Gastroesophageal sphincter (tissue), 4 donors: Measurements from ENCODE around the gene PPFIA1. TPM values are rescaled to one million over a fixed set of nuclear protein-coding genes. Genes with fewer than 3 reads are reported as not detected.
"Not testable (repeated sequence)": the region's sequence is repeated elsewhere in the genome, so short reads cannot be mapped to it uniquely, and the experiment has no call there.

ENCODE experiments used
- ATAC-seq: fragments of 150-250 bp; one replicate; pipeline ENCODE4 v1.9.1; 2016; ENCODE audit warnings: mild to moderate bottlenecking, moderate library complexity
- H3K27ac ChIP-seq, 4 donors: fragments of 200-600 bp; sonication (generic) in 3 of 4; 1 replicate in 3 of 4; 2 replicates in 1 of 4; pipeline ENCODE4 v1.5.1; 2016 to 2019
- H3K27me3 ChIP-seq: fragments of 200-600 bp; sonication (generic); one replicate; pipeline ENCODE4 v1.5.1; 2019
- H3K36me3 ChIP-seq, 2 donors: fragments of 200-600 bp; sonication (generic); one replicate each; pipeline ENCODE4 v1.5.1; 2019; ENCODE audit warnings: control low read depth in 1 of 2
- H3K4me1 ChIP-seq, 3 donors: fragments of 200-600 bp; sonication (generic); 1 replicate in 2 of 3; 2 replicates in 1 of 3; pipeline ENCODE4 v1.5.1; 2016 to 2019; ENCODE audit warnings: control low read depth in 2 of 3
- H3K4me3 ChIP-seq, 2 donors: fragments of 200-600 bp; sonication (generic); one replicate each; pipeline ENCODE4 v1.5.1; 2019; ENCODE audit warnings: mild to moderate bottlenecking in 1 of 2, moderate library complexity in 1 of 2
- H3K9me3 ChIP-seq, 3 donors: fragments of 200-600 bp; sonication (generic); one replicate each; pipeline ENCODE4 v1.5.1; 2017 to 2019; ENCODE audit warnings: control low read depth in 2 of 3
- EP300 ChIP-seq: sonication (generic); formaldehyde crosslinking; IDR thresholded peaks from one replicate; pipeline ENCODE4 v1.6.1; 2017; ENCODE audit warnings: antibody characterized with exemption, mild to moderate bottlenecking
- POLR2A ChIP-seq, 2 donors: fragments of 450-650 bp; IDR thresholded peaks; one replicate each; pipeline ENCODE4 v1.6.1; 2017; ENCODE audit warnings: antibody characterized with exemption in 2 of 2, mild to moderate bottlenecking in 2 of 2, moderate library complexity in 1 of 2
- POLR2AphosphoS5 ChIP-seq: sonication (generic); formaldehyde crosslinking; IDR thresholded peaks from one replicate; pipeline ENCODE4 v1.6.1; 2017; ENCODE audit warnings: antibody characterized with exemption
- WGBS, 2 donors: methylation state at CpG; one replicate each; pipeline ENCODE4 v1.1.5; 2018; ENCODE audit warnings: low coverage in 1 of 2; 5-methylcytosine and 5-hydroxymethylcytosine counted together
- total RNA-seq, 4 donors: library from RNA; depleted of rRNA; stranded (reverse); fragments of >200 nt; gene quantifications; one replicate each; pipeline ENCODE4 v1.1.0, GENCODE V29; 2016
- TF ChIP-seq, protein P1 (sequence below), 4 experiments: fragments of 200-600 bp in 2 of 4; fragments of 450-650 bp in 2 of 4; sonication (generic) in 1 of 4; IDR thresholded peaks; one replicate each; pipeline ENCODE4 v1.5.1; 2017 to 2019; ENCODE audit warnings: antibody characterized with exemption in 4 of 4, mild to moderate bottlenecking in 2 of 4, moderate library complexity in 2 of 4

Gene PPFIA1
- total RNA-seq, 4 donors from 2014 or later = 54.3 to 68.8 (median 61.5) TPM

DNA sequence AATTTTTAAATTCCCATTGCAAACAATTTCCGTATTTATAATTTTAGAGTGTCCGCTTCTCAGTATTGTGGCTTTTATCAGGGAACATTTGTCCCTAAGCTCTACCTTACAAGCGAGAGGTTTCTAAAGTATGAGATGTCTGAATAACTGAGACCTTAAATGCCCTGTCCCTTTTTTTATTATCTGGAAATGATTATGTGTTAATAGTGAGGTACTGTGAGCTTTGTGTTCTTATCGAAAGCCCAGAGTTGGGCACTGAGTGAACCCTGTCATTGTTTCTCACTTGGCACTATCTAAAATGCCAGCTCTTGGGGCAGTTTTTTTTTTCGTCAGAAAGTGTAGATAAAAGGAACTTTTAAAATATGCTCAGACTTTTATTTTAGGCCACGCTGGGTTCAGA, 137.3 kb downstream of the PPFIA1 start:
- ATAC-seq = no peak
- Histone ChIP-seq H3K4me1 (peaks cover 0 to 12% (median 0%) of the 10 kb centered on the region in 3 donors), H3K27me3 (no peaks in the 10 kb centered on the region), H3K4me3 (no peak overlapping the region), H3K9me3 (no peaks in the 10 kb centered on the region), H3K27ac (no peak overlapping the region), H3K36me3 (peaks cover 0 to 75% of the 10 kb centered on the region in 2 donors)
- WGBS, 2 donors = 80 to 90% methylated on average over 6 of the region's 6 CpGs
- TF ChIP-seq, protein P1, sequence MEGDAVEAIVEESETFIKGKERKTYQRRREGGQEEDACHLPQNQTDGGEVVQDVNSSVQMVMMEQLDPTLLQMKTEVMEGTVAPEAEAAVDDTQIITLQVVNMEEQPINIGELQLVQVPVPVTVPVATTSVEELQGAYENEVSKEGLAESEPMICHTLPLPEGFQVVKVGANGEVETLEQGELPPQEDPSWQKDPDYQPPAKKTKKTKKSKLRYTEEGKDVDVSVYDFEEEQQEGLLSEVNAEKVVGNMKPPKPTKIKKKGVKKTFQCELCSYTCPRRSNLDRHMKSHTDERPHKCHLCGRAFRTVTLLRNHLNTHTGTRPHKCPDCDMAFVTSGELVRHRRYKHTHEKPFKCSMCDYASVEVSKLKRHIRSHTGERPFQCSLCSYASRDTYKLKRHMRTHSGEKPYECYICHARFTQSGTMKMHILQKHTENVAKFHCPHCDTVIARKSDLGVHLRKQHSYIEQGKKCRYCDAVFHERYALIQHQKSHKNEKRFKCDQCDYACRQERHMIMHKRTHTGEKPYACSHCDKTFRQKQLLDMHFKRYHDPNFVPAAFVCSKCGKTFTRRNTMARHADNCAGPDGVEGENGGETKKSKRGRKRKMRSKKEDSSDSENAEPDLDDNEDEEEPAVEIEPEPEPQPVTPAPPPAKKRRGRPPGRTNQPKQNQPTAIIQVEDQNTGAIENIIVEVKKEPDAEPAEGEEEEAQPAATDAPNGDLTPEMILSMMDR (IDR thresholded peaks at IDR 0.05) = no peak
- no peak for TF ChIP-seq POLR2A (IDR thresholded peaks at IDR 0.05)
- TF ChIP-seq POLR2AphosphoS5 = no peak
- TF ChIP-seq EP300 = no peak

DNA sequence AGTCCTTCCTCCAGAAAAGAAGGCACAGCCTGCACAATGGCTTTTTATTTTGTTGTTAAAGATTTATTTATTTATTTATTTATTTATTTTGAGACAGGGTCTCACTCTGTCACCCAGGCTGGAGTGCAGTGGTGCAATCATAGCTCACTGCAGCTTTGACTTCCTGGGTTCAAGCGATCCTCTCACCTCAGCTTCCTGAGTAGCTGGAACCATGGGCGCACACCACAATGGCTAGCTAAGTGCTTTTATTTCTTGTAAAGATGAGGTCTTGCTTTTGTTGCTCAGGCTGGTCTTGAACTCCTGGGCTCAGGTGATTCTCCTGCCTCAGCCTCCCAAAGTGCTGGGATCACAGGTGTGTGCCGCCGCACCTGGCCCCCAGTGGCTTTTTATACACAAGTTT, 137.8 kb downstream of the PPFIA1 start:
- H3K27ac ChIP-seq, ATAC-seq, H3K9me3 ChIP-seq, H3K27me3 ChIP-seq, H3K4me3 ChIP-seq: not testable (repeated sequence)
- WGBS, 2 donors = 93 to 100% methylated on average over 1 to 4 of the region's 4 CpGs
- H3K4me1 ChIP-seq = peaks cover 0 to 10% (median 0%) of the 10 kb centered on the region in 3 donors
- peaks cover 0 to 80% of the 10 kb centered on the region in 2 donors for H3K36me3 ChIP-seq

GRCh38 chr11:70409437-70409836, 138.9 kb downstream of the PPFIA1 start:
- peaks cover 0 to 3% (median 0%) of the 10 kb centered on the region in 3 donors for H3K4me1 ChIP-seq
- H3K27ac ChIP-seq = no peak overlapping the region
- H3K36me3 ChIP-seq = peaks cover 0 to 91% of the 10 kb centered on the region in 2 donors
- WGBS, 2 donors = 77 to 78% methylated on average over 5 to 10 of the region's 10 CpGs
- no peak for TF ChIP-seq POLR2AphosphoS5
- no peak for TF ChIP-seq EP300
- TF ChIP-seq POLR2A (IDR thresholded peaks at IDR 0.05) = no peak
- TF ChIP-seq, protein P1 (IDR thresholded peaks at IDR 0.05) = no peak
- no peak for ATAC-seq
- H3K9me3 ChIP-seq = no peaks in the 10 kb centered on the region
- H3K4me3 ChIP-seq = no peak overlapping the region
- no peaks in the 10 kb centered on the region for H3K27me3 ChIP-seq

DNA sequence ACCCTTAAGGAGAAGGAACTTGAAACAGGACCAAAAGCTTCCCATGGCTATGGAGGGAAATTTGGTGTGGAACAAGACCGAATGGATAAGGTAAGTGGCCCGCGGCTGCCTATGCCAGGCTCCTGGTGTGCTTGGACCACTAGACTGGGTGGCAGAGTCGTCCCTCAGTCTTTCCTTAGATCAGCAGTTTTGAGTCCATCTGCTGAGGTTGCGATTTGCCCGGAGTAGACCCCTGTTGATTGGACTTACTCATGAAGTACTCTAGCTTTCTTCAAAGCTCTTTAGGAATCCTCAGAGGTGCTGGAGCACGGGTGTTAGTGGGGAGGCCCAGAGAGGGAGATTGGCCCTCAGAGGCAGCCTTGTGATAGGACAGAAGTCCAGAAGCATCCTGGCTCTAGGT, 139.4 kb downstream of the PPFIA1 start:
- peaks cover 0 to under 1% (median 0%) of the 10 kb centered on the region in 3 donors for H3K4me1 ChIP-seq
- no peak overlapping the region for H3K27ac ChIP-seq
- H3K27me3 ChIP-seq = no peaks in the 10 kb centered on the region
- TF ChIP-seq POLR2A (IDR thresholded peaks at IDR 0.05) = no peak
- TF ChIP-seq, protein P1 (IDR thresholded peaks at IDR 0.05) = no peak
- no peak for TF ChIP-seq POLR2AphosphoS5
- no peak for TF ChIP-seq EP300
- H3K9me3 ChIP-seq = no peaks in the 10 kb centered on the region
- peaks cover 0 to 95% of the 10 kb centered on the region in 2 donors for H3K36me3 ChIP-seq
- H3K4me3 ChIP-seq = no peak overlapping the region
- 93 to 94% methylated on average over 3 to 5 of the region's 7 CpGs for WGBS, 2 donors
- ATAC-seq = no peak

- Histone ChIP-seq H3K4me1 (peaks cover 0 to 4% (median 0%) of the 10 kb centered on the region in 3 donors), H3K27ac (no peak overlapping the region), H3K9me3 (no peaks in the 10 kb centered on the region), H3K27me3 (no peaks in the 10 kb centered on the region), H3K36me3 (peaks cover 0 to 100% of the 10 kb centered on the region in 2 donors), H3K4me3 (no peak overlapping the region)
- TF ChIP-seq POLR2A (IDR thresholded peaks at IDR 0.05) (no peak), POLR2AphosphoS5 (no peak), EP300 (no peak)
- TF ChIP-seq, protein P1 (IDR thresholded peaks at IDR 0.05) = no peak
- WGBS, 2 donors = 81 to 92% methylated on average over 11 to 13 of the region's 29 CpGs
- ATAC-seq = no peak
These were observed 140.1 kb downstream of the PPFIA1 start for GRCh38 chr11:70410276-70411205.
